DND-41 (cell line): ENCODE results near the gene PARVB.

Experiments used
- ATAC-seq: fragments of 200-7000 bp; cut with Tn5 transposase; 3 replicates; pipeline ENCODE4 v1.9.1; 2021; ENCODE audit warnings: low read depth; ENCODE audit not compliant: insufficient read depth
- DNase-seq: peaks from one replicate; pipeline ENCODE4 v3.0.0-alpha.2; 2020
- H2AFZ ChIP-seq: 2 replicates; pipeline ENCODE4 v1.6.0; 2012; ENCODE audit warnings: low read depth, low read length
- H3K27ac ChIP-seq: 2 replicates; pipeline ENCODE4 v1.5.1; 2012; ENCODE audit warnings: low read length, inconsistent platforms
- H3K27me3 ChIP-seq: fragments of 200-600 bp; sonication (generic); 2 replicates; pipeline ENCODE4 v1.6.0; 2012; ENCODE audit warnings: low read length, mild to moderate bottlenecking, inconsistent platforms; ENCODE audit not compliant: insufficient read depth, poor library complexity
- H3K36me3 ChIP-seq: 2 replicates; pipeline ENCODE4 v1.5.1; 2012; ENCODE audit warnings: low read length, inconsistent platforms; ENCODE audit not compliant: insufficient read depth
- H3K4me1 ChIP-seq: 2 replicates; pipeline ENCODE4 v1.5.1; 2012; ENCODE audit warnings: mild to moderate bottlenecking, low read length; ENCODE audit not compliant: insufficient read depth
- H3K4me2 ChIP-seq: 2 replicates; pipeline ENCODE4 v1.6.0; 2012; ENCODE audit warnings: mild to moderate bottlenecking, moderate library complexity, low read length, inconsistent platforms; ENCODE audit not compliant: insufficient read depth
- H3K4me3 ChIP-seq, 2 experiments: fragments of 200-600 bp in 1 of 2; shearing (Covaris generic) in 1 of 2; 2 replicates each; pipeline ENCODE4 v1.5.1; 2012 to 2016; ENCODE audit warnings: inconsistent platforms in 2 of 2, low read length in 2 of 2, mild to moderate bottlenecking in 2 of 2, low read depth in 1 of 2, moderate library complexity in 1 of 2
- H3K79me2 ChIP-seq: 2 replicates; pipeline ENCODE4 v1.6.0; 2012; ENCODE audit warnings: low read length, inconsistent platforms; ENCODE audit not compliant: insufficient read depth
- H3K9ac ChIP-seq: 2 replicates; pipeline ENCODE4 v1.6.0; 2012; ENCODE audit warnings: low read depth, mild to moderate bottlenecking, inconsistent platforms, low read length, moderate library complexity
- H3K9me3 ChIP-seq: 2 replicates; pipeline ENCODE4 v1.5.1; 2012; ENCODE audit warnings: low read length, moderate library complexity, mild to moderate bottlenecking, inconsistent platforms; ENCODE audit not compliant: insufficient read depth, severe bottlenecking
- H4K20me1 ChIP-seq: 2 replicates; pipeline ENCODE4 v1.6.0; 2012; ENCODE audit warnings: low read length; ENCODE audit not compliant: insufficient read depth
- EZH2 ChIP-seq: IDR thresholded peaks from 3 replicates; pipeline ENCODE4 v1.6.1; 2012; ENCODE audit warnings: borderline replicate concordance, low read depth, mild to moderate bottlenecking, moderate library complexity, low read length, inconsistent platforms; ENCODE audit not compliant: severe bottlenecking
- TF ChIP-seq, protein P1 (sequence below): IDR thresholded peaks from 2 replicates; pipeline ENCODE4 v1.5.1; 2012; ENCODE audit warnings: borderline replicate concordance, low read length, moderate library complexity, mild to moderate bottlenecking; ENCODE audit not compliant: poor library complexity, severe bottlenecking; ENCODE audit errors: extremely low read depth

PARVB gene

DNA sequence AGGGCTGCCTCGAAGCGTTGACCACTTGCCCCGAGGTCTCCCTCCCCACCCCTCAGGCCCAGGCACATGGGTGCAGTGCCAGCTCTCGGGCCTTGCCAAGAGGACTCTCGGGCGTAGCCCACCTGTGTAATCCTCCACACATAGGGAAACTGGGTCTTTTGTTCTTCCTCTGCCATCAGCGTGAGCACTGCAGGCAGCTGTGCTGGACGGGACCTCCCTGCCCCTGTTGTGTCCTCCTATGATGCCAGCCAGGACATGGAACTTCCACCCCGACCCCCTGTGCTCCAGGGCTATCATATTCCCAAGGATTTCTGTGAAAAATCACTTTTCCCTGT lies 66.4 kb downstream of the PARVB start:
- Histone ChIP-seq H3K27me3 (no peaks in the 10 kb centered on the region), H3K4me3 (no peak overlapping the region), H2AFZ (no peak overlapping the region), H3K9ac (no peak overlapping the region), H3K79me2 (no peaks in the 10 kb centered on the region), H3K36me3 (no peaks in the 10 kb centered on the region), H3K27ac (no peak overlapping the region), H3K4me2 (no peak overlapping the region), H4K20me1 (no peaks in the 10 kb centered on the region), H3K9me3 (no peaks in the 10 kb centered on the region), H3K4me1 (no peaks in the 10 kb centered on the region)
- ATAC-seq (no peak), DNase-seq (no peak)
- TF ChIP-seq EZH2, result no peak
- TF ChIP-seq, protein P1, sequence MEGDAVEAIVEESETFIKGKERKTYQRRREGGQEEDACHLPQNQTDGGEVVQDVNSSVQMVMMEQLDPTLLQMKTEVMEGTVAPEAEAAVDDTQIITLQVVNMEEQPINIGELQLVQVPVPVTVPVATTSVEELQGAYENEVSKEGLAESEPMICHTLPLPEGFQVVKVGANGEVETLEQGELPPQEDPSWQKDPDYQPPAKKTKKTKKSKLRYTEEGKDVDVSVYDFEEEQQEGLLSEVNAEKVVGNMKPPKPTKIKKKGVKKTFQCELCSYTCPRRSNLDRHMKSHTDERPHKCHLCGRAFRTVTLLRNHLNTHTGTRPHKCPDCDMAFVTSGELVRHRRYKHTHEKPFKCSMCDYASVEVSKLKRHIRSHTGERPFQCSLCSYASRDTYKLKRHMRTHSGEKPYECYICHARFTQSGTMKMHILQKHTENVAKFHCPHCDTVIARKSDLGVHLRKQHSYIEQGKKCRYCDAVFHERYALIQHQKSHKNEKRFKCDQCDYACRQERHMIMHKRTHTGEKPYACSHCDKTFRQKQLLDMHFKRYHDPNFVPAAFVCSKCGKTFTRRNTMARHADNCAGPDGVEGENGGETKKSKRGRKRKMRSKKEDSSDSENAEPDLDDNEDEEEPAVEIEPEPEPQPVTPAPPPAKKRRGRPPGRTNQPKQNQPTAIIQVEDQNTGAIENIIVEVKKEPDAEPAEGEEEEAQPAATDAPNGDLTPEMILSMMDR, result no peak

DNA sequence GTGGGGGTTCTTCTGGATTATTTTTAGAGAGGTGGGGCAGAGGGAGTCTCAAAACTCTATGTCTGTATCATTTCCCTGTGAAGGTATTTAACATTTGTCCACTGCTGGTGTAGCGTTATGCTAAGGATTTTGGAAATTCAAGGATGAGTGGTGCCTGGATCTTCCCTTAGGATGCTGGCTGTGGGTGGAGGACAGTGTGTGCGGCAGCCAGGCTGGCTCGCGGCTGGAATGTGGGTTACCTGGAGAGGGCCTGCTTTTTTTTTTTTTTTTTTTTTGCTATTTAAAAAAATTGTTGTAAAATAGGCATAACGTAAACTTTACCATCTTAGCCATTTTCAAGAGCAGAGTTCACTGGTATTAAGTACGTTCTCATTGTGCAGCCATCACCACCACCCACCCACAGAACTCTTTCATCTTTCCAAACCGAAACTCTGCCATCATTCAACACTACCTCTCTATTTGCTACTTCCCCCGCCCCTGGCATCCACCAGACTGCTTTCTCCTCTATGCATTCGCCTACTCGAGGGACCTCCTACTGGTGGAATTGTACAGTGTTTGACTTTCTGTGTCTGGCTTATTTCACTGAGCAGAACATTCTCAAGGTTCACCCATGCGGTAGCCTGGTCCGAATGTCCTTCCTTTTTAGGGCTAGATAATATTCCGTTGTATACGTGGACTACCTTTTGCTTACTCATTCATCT lies 67.1 kb downstream of the PARVB start:
- no peak overlapping the region for H3K9ac ChIP-seq
- no peaks in the 10 kb centered on the region for H3K27me3 ChIP-seq
- no peaks in the 10 kb centered on the region for H3K9me3 ChIP-seq
- no peaks in the 10 kb centered on the region for H3K79me2 ChIP-seq
- H3K27ac ChIP-seq, result no peak overlapping the region
- H3K36me3 ChIP-seq, result no peaks in the 10 kb centered on the region
- TF ChIP-seq EZH2, result no peak
- TF ChIP-seq, protein P1, result peak; percentile 23
- no peak overlapping the region for H2AFZ ChIP-seq
- H3K4me3 ChIP-seq, result no peak overlapping the region
- H3K4me2 ChIP-seq, result no peak overlapping the region
- H3K4me1 ChIP-seq, result no peaks in the 10 kb centered on the region
- no peaks in the 10 kb centered on the region for H4K20me1 ChIP-seq
- peak; percentile 32 for DNase-seq
- ATAC-seq, result no peak

DNA sequence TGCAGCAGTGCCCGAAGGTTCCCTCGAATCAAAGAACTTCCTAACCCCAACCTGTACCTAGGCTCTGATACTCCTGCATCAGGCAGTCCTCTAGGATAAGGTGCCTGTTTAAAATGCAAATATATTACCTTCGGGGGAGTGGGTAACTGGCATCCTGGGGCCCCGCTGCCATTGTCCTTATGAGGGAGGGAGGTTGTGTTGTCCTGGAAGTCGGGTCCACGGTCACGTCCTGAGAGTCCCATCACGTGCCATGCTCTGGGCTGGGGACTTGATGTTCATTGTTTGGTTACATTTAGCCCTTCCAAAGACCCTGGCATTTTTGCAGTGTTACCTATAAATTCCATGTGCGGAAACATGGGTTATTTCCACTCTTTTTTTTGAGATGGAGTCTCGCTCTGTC lies 67.6 kb downstream of the PARVB start:
- DNase-seq (no peak), ATAC-seq (no peak)
- H3K9me3 ChIP-seq, result no peaks in the 10 kb centered on the region
- H3K79me2 ChIP-seq, result no peaks in the 10 kb centered on the region
- H3K4me3 ChIP-seq, result no peak overlapping the region
- H3K4me1 ChIP-seq, result no peaks in the 10 kb centered on the region
- no peak overlapping the region for H3K27ac ChIP-seq
- no peak for TF ChIP-seq EZH2
- TF ChIP-seq, protein P1, result no peak
- no peaks in the 10 kb centered on the region for H4K20me1 ChIP-seq
- H3K4me2 ChIP-seq, result no peak overlapping the region
- H3K36me3 ChIP-seq, result no peaks in the 10 kb centered on the region
- no peak overlapping the region for H3K9ac ChIP-seq
- H3K27me3 ChIP-seq, result no peaks in the 10 kb centered on the region
- H2AFZ ChIP-seq, result no peak overlapping the region
